Nephron progenitor cell (in vitro differentiated cells): ENCODE data around the gene GRAP2.

ENCODE experiments used
- DNase-seq: peaks from one replicate; pipeline ENCODE4 v3.0.0; 2021
- H3K27ac Mint-ChIP-seq: 2 replicates; pipeline ENCODE4 v1.8.0; 2021; ENCODE audit warnings: mild to moderate bottlenecking, moderate library complexity, mixed read lengths
- H3K27me3 Mint-ChIP-seq: 2 replicates; pipeline ENCODE4 v1.8.0; 2021; ENCODE audit warnings: mild to moderate bottlenecking, low read depth, mixed read lengths; ENCODE audit not compliant: poor library complexity
- H3K36me3 Mint-ChIP-seq: 2 replicates; pipeline ENCODE4 v1.8.0; 2021; ENCODE audit warnings: low read depth, mixed read lengths
- H3K4me1 Mint-ChIP-seq: 2 replicates; pipeline ENCODE4 v1.8.0; 2021; ENCODE audit warnings: mixed read lengths
- H3K4me3 Mint-ChIP-seq: 2 replicates; pipeline ENCODE4 v1.8.0; 2021; ENCODE audit warnings: mild to moderate bottlenecking, moderate library complexity, mixed read lengths
- H3K9me3 Mint-ChIP-seq: 2 replicates; pipeline ENCODE4 v1.8.0; 2021; ENCODE audit warnings: mild to moderate bottlenecking, moderate library complexity, mixed read lengths
- CTCF ChIP-seq: fragments of 200-600 bp; sonication (generic); IDR thresholded peaks from 2 replicates; pipeline ENCODE4 v1.5.0; 2021; ENCODE audit warnings: antibody characterized with exemption

The GRAP2 gene

GRCh38 chr22:39908737-39909136 lies 7.9 kb downstream of the GRAP2 start:
- Mint-ChIP-seq H3K4me1 (peaks cover 40% of the 10 kb centered on the region), H3K9me3 (no peaks in the 10 kb centered on the region), H3K36me3 (no peaks in the 10 kb centered on the region), H3K27ac (no peak overlapping the region), H3K4me3 (no peak overlapping the region), H3K27me3 (peaks cover 10% of the 10 kb centered on the region)
- TF ChIP-seq CTCF: no peak
- DNase-seq: no peak

- Mint-ChIP-seq H3K9me3 (no peaks in the 10 kb centered on the region), H3K27me3 (peaks cover 13% of the 10 kb centered on the region), H3K36me3 (no peaks in the 10 kb centered on the region), H3K4me1 (peaks cover 57% of the 10 kb centered on the region), H3K4me3 (no peak overlapping the region), H3K27ac (no peak overlapping the region)
- DNase-seq: no peak
- no peak for TF ChIP-seq CTCF
These were observed 10.2 kb downstream of the GRAP2 start for GRCh38 chr22:39910876-39911613.

- DNase-seq: no peak
- H3K27me3 Mint-ChIP-seq: peaks cover 14% of the 10 kb centered on the region
- H3K36me3 Mint-ChIP-seq: no peaks in the 10 kb centered on the region
- no peaks in the 10 kb centered on the region for H3K9me3 Mint-ChIP-seq
- TF ChIP-seq CTCF: no peak
- no peak overlapping the region for H3K27ac Mint-ChIP-seq
- no peak overlapping the region for H3K4me3 Mint-ChIP-seq
- H3K4me1 Mint-ChIP-seq: peaks cover 65% of the 10 kb centered on the region
These were observed 12.4 kb downstream of the GRAP2 start for GRCh38 chr22:39913321-39913720.

- Mint-ChIP-seq H3K27ac (no peak overlapping the region), H3K36me3 (no peaks in the 10 kb centered on the region), H3K4me3 (no peak overlapping the region), H3K27me3 (peaks cover 14% of the 10 kb centered on the region), H3K9me3 (no peaks in the 10 kb centered on the region), H3K4me1 (peaks cover 59% of the 10 kb centered on the region)
- no peak for DNase-seq
- no peak for TF ChIP-seq CTCF
These were observed 13.0 kb downstream of the GRAP2 start for GRCh38 chr22:39913886-39914285.

- no peak for TF ChIP-seq CTCF
- H3K27me3 Mint-ChIP-seq: peaks cover 14% of the 10 kb centered on the region
- H3K4me3 Mint-ChIP-seq: no peak overlapping the region
- H3K27ac Mint-ChIP-seq: no peak overlapping the region
- H3K36me3 Mint-ChIP-seq: no peaks in the 10 kb centered on the region
- no peak for DNase-seq
- peaks cover 52% of the 10 kb centered on the region for H3K4me1 Mint-ChIP-seq
- H3K9me3 Mint-ChIP-seq: no peaks in the 10 kb centered on the region
These were observed 13.7 kb downstream of the GRAP2 start for GRCh38 chr22:39914584-39914983.

GRCh38 chr22:39915295-39915726 lies 14.4 kb downstream of the GRAP2 start:
- Mint-ChIP-seq H3K4me3 (no peak overlapping the region), H3K9me3 (no peaks in the 10 kb centered on the region), H3K27ac (peak overlapping the region; percentile 62), H3K36me3 (no peaks in the 10 kb centered on the region), H3K27me3 (peaks cover 14% of the 10 kb centered on the region), H3K4me1 (peaks cover 56% of the 10 kb centered on the region)
- TF ChIP-seq CTCF: no peak
- no peak for DNase-seq
